ENCODE data around the gene TBCC.

DNA sequence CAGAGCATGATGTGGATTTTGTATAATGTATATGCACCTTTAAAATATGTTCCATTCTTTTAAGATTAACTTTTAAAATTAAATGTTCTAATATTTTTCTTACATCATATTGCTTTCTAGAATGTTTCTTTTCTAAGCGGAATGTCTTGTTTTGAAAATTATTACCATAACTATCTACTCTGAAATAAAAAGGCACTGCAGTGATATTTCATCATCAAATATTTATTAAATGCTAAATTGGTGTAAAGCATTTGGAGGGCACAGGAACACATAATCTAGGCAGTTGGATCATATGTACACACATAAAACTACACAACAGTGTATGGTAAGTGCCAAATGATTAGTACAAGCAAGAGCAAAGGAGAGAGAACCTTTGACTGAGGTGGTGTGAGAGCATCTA, 49.7 kb upstream of the TBCC start:
- TF ChIP-seq, protein P1, sequence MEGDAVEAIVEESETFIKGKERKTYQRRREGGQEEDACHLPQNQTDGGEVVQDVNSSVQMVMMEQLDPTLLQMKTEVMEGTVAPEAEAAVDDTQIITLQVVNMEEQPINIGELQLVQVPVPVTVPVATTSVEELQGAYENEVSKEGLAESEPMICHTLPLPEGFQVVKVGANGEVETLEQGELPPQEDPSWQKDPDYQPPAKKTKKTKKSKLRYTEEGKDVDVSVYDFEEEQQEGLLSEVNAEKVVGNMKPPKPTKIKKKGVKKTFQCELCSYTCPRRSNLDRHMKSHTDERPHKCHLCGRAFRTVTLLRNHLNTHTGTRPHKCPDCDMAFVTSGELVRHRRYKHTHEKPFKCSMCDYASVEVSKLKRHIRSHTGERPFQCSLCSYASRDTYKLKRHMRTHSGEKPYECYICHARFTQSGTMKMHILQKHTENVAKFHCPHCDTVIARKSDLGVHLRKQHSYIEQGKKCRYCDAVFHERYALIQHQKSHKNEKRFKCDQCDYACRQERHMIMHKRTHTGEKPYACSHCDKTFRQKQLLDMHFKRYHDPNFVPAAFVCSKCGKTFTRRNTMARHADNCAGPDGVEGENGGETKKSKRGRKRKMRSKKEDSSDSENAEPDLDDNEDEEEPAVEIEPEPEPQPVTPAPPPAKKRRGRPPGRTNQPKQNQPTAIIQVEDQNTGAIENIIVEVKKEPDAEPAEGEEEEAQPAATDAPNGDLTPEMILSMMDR (IDR thresholded peaks at IDR 0.05), result no peak
- no peak for TF ChIP-seq POLR2A (IDR thresholded peaks at IDR 0.05)
